SH-SY5Y (cell line): Measurements from ENCODE around the gene PDZD2.

ENCODE experiments used
- GATA2 ChIP-seq: IDR thresholded peaks from 2 replicates; pipeline ENCODE4 v1.6.1; 2011; ENCODE audit warnings: mild to moderate bottlenecking, low read depth, low read length
- GATA3 ChIP-seq: IDR thresholded peaks from 2 replicates; pipeline ENCODE4 v1.6.1; 2011; ENCODE audit warnings: low read depth, mild to moderate bottlenecking, low read length, moderate library complexity

Gene PDZD2

GRCh38 chr5:32047056-32047455, 408.1 kb downstream of the PDZD2 start:
- TF ChIP-seq GATA3 (no peak), GATA2 (no peak)

GRCh38 chr5:32051796-32052195, 412.9 kb downstream of the PDZD2 start:
- TF ChIP-seq GATA3 (no peak), GATA2 (no peak)

GRCh38 chr5:32055891-32056866, 417.2 kb downstream of the PDZD2 start:
- TF ChIP-seq GATA3: no peak
- no peak for TF ChIP-seq GATA2

- TF ChIP-seq GATA2 (no peak), GATA3 (no peak)
Observed at GRCh38 chr5:32057187-32058096, 418.5 kb downstream of the PDZD2 start.

- TF ChIP-seq GATA3 (no peak), GATA2 (no peak)
Observed at GRCh38 chr5:32058101-32058500, 419.2 kb downstream of the PDZD2 start.

- no peak for TF ChIP-seq GATA2
- no peak for TF ChIP-seq GATA3
Observed at GRCh38 chr5:32058997-32059396, 420.1 kb downstream of the PDZD2 start.

GRCh38 chr5:32059761-32060530, 421.0 kb downstream of the PDZD2 start:
- TF ChIP-seq GATA2 (no peak), GATA3 (no peak)

- no peak for TF ChIP-seq GATA3
- no peak for TF ChIP-seq GATA2
Observed at GRCh38 chr5:32061236-32061635, 422.3 kb downstream of the PDZD2 start.

- TF ChIP-seq GATA2 (no peak), GATA3 (no peak)
Observed at GRCh38 chr5:32066448-32066847, 427.5 kb downstream of the PDZD2 start.

- TF ChIP-seq GATA3: no peak
- no peak for TF ChIP-seq GATA2
Observed at GRCh38 chr5:32067774-32068470, 429.0 kb downstream of the PDZD2 start.

- TF ChIP-seq GATA3 (no peak), GATA2 (no peak)
Observed at GRCh38 chr5:32068561-32068960, 429.6 kb downstream of the PDZD2 start.

GRCh38 chr5:32069396-32069795, 430.5 kb downstream of the PDZD2 start:
- TF ChIP-seq GATA3: no peak
- TF ChIP-seq GATA2: no peak

- TF ChIP-seq GATA2 (no peak), GATA3 (no peak)
Observed at GRCh38 chr5:32071351-32071944, 432.5 kb downstream of the PDZD2 start.
